GM12872 (cell line): ENCODE data around the gene KLHDC7A.

Experiments used
- CTCF ChIP-seq: IDR thresholded peaks from 3 replicates; pipeline ENCODE4 v1.5.1; 2011; ENCODE audit warnings: low read depth, mild to moderate bottlenecking, low read length, moderate library complexity; ENCODE audit not compliant: insufficient read depth

Gene KLHDC7A

GRCh38 chr1:18480315-18481189 is at the start of gene KLHDC7A:
KLHDC7A (plus strand) TSS chr1:18480930; CDS start chr1:18480982, 52 bp downstream.
- TF ChIP-seq CTCF = no peak

- TF ChIP-seq CTCF = no peak
These were observed 46.7 kb upstream of the KLHDC7A start for GRCh38 chr1:18434041-18434440.

- no peak for TF ChIP-seq CTCF
These were observed 40.1 kb upstream of the KLHDC7A start for GRCh38 chr1:18440385-18441226.

GRCh38 chr1:18443587-18444520 is 36.9 kb upstream of the KLHDC7A start:
- TF ChIP-seq CTCF = no peak

GRCh38 chr1:18444563-18444962 is 36.2 kb upstream of the KLHDC7A start:
- no peak for TF ChIP-seq CTCF

- no peak for TF ChIP-seq CTCF
These were observed 34.0 kb upstream of the KLHDC7A start for GRCh38 chr1:18446751-18447150.
